ENCODE measurements around the gene ACSBG1.

DNA sequence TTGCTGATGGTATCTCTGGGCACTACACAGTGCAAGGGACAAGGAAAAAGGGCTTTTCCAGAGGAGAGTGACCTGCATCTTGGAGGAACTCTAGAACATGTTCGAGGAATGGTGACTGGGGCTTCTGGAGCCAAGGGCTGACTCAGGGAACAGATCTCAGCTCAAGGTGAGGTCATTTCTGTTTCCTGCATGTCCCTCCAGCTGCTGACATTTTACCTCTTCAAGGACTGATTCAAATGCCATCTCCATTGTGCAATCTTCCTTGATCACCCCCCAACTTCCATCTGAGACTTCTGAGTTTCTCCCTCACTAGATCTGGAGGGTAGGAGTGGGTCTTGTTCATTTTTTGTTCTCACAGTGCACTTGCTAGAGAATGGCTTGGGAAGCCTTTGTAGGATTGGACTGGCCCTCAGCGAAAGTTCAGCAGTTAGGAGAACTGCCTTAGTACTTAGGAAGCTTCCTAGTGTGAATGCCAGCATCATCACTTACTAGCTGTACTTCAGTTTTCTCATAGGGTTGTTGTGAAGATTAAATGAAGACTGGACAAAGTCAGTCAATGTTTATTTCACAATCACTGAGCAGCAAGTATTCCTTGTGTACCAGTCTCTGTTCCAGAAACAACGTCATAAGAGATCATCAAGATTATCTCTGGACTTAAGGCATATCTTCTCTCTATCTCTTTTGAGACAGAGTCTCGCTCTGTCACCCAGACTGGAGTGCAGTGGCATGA is 87.8 kb downstream of the ACSBG1 start:
- TF ChIP-seq, protein P1, sequence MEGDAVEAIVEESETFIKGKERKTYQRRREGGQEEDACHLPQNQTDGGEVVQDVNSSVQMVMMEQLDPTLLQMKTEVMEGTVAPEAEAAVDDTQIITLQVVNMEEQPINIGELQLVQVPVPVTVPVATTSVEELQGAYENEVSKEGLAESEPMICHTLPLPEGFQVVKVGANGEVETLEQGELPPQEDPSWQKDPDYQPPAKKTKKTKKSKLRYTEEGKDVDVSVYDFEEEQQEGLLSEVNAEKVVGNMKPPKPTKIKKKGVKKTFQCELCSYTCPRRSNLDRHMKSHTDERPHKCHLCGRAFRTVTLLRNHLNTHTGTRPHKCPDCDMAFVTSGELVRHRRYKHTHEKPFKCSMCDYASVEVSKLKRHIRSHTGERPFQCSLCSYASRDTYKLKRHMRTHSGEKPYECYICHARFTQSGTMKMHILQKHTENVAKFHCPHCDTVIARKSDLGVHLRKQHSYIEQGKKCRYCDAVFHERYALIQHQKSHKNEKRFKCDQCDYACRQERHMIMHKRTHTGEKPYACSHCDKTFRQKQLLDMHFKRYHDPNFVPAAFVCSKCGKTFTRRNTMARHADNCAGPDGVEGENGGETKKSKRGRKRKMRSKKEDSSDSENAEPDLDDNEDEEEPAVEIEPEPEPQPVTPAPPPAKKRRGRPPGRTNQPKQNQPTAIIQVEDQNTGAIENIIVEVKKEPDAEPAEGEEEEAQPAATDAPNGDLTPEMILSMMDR (IDR thresholded peaks at IDR 0.05): no peak
- no peak for TF ChIP-seq POLR2A (IDR thresholded peaks at IDR 0.05)

Data from esophagus squamous epithelium (tissue), 4 donors.